T-helper 2 cell (primary cell): ENCODE results near the gene DUSP2.

ENCODE experiments used
- DNase-seq, 5 experiments: peaks; one replicate each; pipeline versions ENCODE4 v3.0.0 to v3.0.0-alpha.2; 2012 to 2022

Gene DUSP2

GRCh38 chr2:96113951-96114350 lies 31.3 kb downstream of the DUSP2 start:
- no peak for DNase-seq

GRCh38 chr2:96113367-96113677 lies 31.9 kb downstream of the DUSP2 start:
- DNase-seq = no peak

GRCh38 chr2:96112501-96113366 lies 32.5 kb downstream of the DUSP2 start:
- DNase-seq = peak in 1 of 5 experiments; percentile 5

- DNase-seq = peak in 1 of 5 experiments; percentile 6
Measured at GRCh38 chr2:96111823-96112500, 33.3 kb downstream of the DUSP2 start.

- no peak for DNase-seq
Measured at GRCh38 chr2:96111257-96111640, 34.0 kb downstream of the DUSP2 start.

- peak in 1 of 5 experiments; percentile 5 for DNase-seq
Measured at GRCh38 chr2:96110621-96111256, 34.5 kb downstream of the DUSP2 start.

GRCh38 chr2:96109931-96110511 lies 35.2 kb downstream of the DUSP2 start:
- peak in 1 of 5 experiments; percentile 6 for DNase-seq

- DNase-seq = peak in 1 of 5 experiments; percentile 1
Measured at GRCh38 chr2:96109361-96109680, 35.9 kb downstream of the DUSP2 start.

- peak in 1 of 5 experiments; percentile 3 for DNase-seq
Measured at GRCh38 chr2:96108541-96109360, 36.5 kb downstream of the DUSP2 start.

- DNase-seq = peak in 1 of 5 experiments; percentile 2
Measured at GRCh38 chr2:96108151-96108540, 37.1 kb downstream of the DUSP2 start.

GRCh38 chr2:96107708-96108065 lies 37.6 kb downstream of the DUSP2 start:
- peak in 1 of 5 experiments; percentile 6 for DNase-seq

- DNase-seq = no peak
Measured at GRCh38 chr2:96106991-96107707, 38.1 kb downstream of the DUSP2 start.

GRCh38 chr2:96105994-96106715 lies 39.1 kb downstream of the DUSP2 start:
- DNase-seq = no peak

GRCh38 chr2:96105152-96105915 lies 39.9 kb downstream of the DUSP2 start:
- peak in 1 of 5 experiments; percentile 4 for DNase-seq

GRCh38 chr2:96104487-96104861 lies 40.8 kb downstream of the DUSP2 start:
- no peak for DNase-seq

- DNase-seq = peak in 1 of 5 experiments; percentile 2
Measured at GRCh38 chr2:96103761-96104486, 41.3 kb downstream of the DUSP2 start.

- DNase-seq = peak in 1 of 5 experiments; percentile 4
Measured at GRCh38 chr2:96103187-96103601, 42.0 kb downstream of the DUSP2 start.

GRCh38 chr2:96102596-96103186 lies 42.5 kb downstream of the DUSP2 start:
- peak in 1 of 5 experiments; percentile 2 for DNase-seq

- DNase-seq = peak in 1 of 5 experiments; percentile 5
Measured at GRCh38 chr2:96100893-96101304, 44.3 kb downstream of the DUSP2 start.
